Measurements from ENCODE around the gene SMIM5.

The SMIM5 gene

DNA sequence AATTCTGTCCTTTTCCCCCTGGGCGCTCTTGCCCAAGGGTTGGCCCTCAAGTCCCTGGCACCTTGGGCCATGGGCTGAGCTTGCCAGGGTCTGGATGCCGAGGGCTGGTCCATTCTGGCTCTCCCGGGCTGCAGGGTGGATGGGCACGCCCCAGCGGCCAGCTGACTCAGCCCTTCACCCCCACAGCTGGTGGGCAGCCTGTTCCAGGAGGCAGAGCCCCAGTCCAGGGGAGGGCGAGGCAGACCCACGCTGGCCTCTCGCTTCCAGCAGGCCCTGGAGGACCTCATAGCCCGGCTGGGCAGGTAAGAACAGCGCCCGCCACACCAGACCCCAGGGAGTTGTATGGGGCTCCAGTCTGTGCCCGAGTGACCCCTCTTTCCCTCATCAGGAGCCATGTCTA, 30.6 kb upstream of the SMIM5 start:
- in situ Hi-C loops (cut with MboI; ENCODE audit: low sequenced_read_pairs), result no loop called here

DNA sequence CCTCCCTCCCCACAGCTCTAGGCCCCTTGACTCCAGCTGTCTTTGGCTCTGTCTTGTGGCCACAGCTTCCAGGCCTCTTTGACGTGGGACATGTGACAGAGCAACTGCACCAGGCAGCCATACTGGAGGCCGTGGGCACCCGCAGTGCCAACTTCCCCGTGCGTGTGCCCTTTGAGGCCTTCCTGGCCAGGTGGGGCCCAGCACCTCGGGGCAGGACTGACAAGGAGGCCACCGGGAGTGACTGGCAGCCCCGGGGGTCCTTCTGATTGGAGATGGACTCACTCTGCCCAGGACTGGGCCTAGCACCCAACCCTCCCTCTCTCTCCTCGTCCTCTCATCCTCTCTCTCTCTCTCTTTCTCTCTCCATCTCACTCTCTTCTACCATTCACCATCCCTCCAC, 30.1 kb upstream of the SMIM5 start:
- in situ Hi-C loops (cut with MboI; ENCODE audit: low sequenced_read_pairs), result no loop called here

DNA sequence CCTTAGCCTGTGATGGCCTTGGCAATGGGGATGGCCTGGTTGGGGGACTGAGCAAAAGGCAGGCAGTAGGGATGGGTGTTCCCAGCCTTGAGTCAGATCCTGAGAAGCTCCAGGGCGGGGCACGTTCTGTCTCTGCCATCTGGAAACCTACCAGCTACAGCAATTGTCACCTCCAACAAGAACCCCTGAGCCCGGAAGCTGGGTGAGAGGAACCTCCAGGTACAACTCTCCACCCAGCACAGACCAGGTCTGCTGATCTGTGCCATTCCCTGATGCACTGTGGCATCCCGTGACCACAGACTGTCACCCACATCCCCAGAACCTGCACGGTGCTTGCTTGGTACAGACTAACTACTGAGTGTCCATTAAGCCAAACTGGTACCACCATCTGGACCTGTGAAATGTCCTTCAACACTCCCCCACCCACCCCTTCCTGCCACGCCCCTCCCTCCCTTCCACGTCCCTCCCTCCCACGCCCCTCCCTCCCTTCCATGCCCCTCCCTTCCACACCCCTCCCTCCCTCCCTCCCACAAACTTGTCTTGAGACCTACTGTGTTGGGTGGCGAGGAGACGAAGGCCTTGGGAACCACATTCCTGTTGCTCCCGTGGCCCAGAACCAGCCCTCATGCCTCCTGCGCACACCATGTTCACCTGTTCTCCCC, 29.1 kb upstream of the SMIM5 start:
- in situ Hi-C loops (cut with MboI; ENCODE audit: low sequenced_read_pairs), result no loop called here

DNA sequence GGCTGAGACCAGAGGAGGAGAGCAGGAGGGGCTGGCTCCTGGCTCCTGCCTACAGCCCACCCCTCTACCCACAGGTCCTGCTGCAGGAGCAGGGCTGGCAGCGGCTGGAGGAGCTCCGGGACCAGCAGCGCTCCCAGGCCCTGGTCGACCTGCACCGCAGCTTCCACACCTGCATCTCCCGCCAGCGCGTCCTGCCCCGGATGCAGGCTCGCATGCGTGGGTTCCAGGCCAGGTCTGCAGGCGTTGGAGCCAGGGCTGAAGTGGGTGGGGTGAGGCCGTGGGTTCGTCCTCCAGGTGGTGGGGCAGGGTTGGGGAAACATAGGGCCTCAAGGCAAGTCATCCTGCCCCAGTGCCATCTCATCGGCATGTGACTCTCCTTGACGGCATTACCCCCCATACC, 27.4 kb upstream of the SMIM5 start:
- in situ Hi-C loops (cut with MboI; ENCODE audit: low sequenced_read_pairs), result no loop called here

DNA sequence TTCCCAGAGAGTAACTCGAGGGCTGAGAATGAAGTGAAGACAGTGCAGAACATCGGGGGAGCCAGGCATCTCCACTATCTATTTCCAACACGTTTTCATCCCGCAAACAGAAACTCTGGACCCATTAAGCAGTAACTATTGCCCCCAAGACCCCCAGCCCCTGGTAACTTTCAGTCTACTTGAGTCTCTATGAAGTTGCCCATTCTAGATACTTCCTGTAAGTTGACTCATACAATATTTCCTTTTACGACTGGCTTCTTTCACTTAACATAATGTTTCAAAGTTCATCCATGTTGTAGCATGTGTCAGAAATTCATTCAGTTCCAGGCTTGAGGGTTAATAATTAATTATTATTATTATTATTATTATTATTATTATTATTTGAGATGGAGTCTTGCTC, 26.1 kb upstream of the SMIM5 start:
- in situ Hi-C loops (cut with MboI; ENCODE audit: low sequenced_read_pairs), result no loop called here

DNA sequence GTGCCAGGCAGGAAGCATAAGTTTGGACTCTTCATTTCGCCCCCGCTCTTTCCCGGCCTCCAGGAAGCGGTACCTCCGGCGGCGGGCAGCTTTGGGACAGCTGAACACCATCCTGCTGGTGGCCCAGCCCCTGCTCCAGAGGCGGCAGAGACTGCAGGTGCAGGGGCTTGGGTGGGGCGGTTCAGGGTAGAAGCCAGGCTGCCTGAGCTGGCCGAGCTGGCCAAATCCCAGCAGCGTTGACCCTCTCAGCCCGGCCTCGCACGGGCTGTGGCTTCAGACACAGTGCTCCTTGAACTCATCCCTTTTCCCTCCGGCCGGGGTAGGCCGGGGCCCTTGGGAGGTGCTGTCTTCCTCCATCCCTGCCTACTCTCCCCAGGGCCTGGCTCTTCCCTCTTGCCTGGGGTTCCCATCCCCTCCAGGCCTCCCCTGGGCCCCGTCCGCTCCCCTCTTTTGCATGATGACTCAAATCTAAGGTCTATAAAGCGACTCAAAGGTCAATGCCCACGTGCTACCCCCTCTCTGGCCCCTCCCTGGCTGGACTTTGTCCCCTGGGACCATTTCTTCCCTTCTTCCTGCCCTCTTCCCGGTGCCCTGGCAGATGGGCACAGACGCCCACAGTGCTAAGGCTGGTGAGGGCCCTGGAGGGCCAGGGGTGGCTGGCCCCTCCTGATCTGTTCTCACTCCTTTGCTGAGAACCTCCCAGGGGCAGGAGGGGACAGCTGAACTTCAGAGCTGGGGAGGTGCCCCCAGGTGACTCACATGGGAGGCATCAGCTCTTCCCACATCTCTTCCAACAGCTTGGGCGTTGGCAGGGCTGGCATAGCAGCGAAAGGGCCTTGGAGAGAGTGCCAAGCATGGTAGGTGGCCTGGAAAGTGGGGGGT, 22.9 kb upstream of the SMIM5 start:
- in situ Hi-C loops (cut with MboI; ENCODE audit: low sequenced_read_pairs), result no loop called here

DNA sequence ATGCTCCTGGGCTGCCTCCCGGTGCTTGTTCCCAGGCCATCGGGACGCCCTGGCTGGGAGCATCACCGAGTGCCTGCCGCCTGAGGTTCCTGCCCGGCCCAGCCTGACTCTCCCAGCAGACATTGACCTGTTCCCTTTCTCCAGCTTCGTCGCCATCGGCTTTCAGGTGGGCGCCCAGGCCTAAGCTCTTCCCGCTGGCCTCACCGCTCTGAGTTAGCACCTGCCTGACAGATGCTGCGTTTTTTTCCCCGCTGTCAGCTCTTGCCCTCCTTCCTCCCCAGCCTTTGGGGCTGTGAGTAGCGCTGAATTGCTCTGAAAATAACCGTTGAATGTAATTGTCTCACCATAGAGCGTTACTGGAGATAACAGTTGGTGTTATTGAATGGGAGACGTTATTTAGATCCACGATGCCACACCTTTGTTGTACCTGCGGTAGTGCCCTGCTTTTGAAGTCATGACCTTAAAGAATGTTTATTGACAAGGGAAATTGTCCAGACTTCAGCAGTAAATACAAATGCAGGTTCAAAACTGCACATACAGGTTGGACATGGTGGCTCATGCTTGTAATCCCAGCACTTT, 21.3 kb upstream of the SMIM5 start:
- in situ Hi-C loops (cut with MboI; ENCODE audit: low sequenced_read_pairs), result no loop called here

DNA sequence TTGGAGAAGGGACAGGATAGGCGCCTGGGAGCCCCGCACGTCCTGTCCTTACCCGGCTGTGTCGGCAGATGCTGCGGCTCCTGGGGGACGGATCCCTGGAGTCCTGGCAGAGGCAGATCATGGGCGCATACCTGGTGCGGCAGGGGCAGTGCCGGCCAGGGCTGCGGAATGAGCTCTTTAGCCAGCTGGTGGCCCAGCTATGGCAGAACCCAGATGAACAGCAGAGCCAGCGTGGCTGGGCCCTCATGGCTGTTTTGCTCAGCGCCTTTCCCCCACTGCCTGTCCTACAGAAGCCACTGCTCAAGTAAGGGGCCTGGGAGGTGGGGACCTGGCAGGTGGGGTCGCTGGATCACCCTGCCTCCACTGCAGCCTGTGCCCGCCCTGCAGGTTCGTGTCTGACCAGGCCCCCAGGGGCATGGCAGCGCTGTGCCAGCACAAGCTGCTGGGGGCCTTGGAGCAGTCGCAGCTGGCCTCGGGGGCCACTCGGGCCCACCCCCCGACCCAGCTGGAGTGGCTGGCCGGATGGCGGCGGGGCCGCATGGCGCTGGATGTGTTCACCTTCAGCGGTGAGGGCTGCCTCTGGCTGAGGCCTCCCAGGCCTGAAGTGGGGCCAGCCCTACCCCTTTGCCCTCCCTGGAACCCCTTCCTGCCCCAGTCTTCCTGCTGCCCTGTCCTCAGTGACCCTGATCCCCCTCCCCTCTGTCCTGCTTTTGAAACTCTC, 20.2 kb upstream of the SMIM5 start:
- in situ Hi-C loops (cut with MboI; ENCODE audit: low sequenced_read_pairs), result no loop called here

DNA sequence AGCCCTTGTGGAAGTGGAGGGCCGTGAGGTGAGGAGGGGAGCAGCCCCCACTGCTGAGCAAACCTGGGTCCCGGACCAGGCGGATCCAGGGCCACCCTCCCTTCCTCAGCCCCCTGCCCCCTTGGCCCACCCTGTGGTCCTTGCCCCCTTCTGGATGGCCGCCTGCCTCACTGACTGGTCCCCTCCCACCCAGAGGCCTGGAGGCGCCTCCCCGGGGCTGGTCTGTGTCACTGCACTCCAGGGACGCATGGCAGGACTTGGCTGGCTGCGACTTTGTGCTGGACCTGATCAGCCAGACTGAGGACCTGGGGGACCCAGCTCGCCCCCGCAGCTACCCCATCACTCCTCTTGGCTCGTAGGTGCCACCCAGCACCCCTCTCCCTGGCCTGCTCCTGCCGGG, 19.2 kb upstream of the SMIM5 start:
- in situ Hi-C loops (cut with MboI; ENCODE audit: low sequenced_read_pairs), result no loop called here

DNA sequence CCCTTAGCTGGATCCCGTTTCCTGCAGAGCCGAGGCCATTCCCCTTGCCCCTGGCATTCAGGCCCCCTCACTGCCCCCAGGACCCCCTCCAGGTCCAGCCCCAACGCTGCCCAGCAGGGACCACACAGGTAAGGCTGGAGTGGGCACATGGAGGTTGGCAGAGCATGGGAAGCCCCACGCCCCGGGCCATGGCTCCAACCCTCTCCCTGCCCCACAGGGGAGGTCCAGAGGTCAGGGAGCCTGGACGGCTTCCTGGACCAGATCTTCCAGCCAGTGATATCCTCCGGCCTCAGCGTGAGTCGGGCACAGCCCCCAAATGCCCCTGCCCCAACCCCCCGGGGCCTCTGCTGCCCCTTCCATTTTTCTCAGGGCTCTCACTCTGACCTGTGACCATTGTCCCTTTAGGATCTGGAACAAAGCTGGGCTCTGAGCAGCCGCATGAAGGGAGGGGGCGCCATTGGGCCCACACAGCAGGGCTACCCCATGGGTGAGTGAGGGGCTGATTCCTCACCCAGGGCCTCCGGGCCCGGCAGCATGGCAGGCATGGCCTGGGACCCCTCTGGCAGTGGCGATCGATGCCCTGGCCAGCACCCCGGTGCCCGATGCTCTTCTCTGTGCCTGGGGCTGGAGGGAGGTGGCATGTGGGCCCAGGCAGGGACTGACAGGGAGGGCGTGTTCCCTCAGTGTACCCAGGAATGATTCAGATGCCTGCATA, 18.5 kb upstream of the SMIM5 start:
- in situ Hi-C loops (cut with MboI; ENCODE audit: low sequenced_read_pairs), result no loop called here

DNA sequence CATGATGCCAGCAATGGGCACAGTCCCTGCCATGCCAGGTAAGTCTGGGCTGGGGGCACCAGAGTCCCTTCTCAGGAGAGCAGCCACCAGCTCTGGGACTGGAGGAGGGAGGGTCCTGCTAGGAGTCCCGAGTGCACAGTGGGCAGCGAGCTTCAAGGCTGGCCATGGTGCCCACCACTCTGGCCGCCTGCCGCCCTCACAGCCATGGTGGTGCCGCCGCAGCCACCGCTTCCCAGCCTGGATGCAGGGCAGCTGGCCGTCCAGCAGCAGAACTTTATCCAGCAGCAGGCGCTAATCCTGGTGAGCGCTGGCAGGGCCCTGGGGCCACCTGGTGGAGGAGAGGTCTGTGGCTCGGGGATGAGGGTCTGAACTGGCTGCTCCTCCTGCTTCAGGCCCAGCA, 17.9 kb upstream of the SMIM5 start:
- in situ Hi-C loops (cut with MboI; ENCODE audit: low sequenced_read_pairs), result no loop called here

DNA sequence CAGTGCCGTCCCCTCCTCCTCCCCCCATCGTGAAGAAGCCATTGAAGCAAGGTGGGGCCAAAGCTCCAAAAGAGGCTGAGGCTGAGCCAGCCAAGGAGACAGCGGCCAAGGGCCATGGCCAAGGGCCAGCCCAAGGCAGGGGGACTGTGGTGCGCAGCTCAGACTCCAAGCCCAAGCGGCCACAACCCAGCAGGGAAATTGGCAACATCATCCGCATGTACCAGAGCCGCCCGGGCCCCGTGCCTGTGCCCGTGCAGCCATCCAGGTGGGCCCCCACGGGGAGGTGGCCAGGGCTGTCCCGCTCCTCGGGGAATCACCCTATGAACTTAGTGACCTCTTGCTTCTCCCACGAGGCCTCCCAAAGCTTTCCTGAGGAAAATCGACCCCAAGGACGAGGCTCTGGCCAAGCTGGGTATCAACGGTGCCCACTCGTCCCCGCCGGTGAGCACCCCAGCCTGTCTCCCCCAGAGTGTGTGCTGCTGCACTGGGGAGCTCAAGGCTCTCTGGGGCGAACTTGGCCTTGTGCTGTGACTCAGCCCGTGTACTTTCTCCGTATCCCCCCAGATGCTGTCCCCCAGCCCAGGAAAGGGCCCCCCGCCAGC, 16.6 kb upstream of the SMIM5 start:
- in situ Hi-C loops (cut with MboI; ENCODE audit: low sequenced_read_pairs), result no loop called here

DNA sequence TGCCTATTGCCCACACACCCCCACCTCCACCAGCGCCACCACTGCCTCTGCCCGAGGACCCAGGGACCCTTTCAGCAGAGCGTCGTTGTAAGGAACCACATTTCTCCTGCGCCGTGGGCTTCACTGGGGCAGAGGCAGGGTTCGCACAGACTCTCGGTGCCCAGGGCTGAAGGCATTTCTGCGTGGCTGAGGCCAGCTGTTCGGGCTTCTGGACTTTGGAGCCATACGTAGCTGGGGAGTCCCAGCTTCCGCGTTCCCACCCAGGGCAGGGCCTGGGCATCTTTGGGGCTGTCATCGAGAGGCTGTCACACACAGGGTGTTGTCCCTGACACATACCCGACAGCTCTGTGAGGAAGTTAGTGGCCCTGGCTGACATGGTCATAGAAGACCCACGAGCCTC, 16.0 kb upstream of the SMIM5 start:
- in situ Hi-C loops (cut with MboI; ENCODE audit: low sequenced_read_pairs), result no loop called here

DNA sequence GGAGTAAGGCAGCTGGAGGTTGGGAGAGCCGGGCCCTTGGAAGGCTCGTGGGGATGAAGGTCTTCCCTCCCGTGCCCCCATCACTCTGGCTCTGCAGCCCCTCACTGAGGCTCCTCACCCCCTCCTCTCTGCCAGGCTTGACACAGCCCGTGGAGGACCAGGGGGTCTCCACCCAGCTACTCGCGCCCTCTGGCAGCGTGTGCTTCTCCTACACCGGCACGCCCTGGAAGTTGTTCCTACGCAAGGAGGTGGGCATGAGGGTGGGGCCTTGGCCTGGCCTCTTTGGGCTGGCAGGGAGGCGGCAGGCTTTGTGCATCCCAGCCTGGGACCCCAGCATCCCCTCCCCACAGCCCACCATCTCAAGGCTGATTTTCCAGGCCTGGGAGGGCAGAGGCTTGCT, 15.6 kb upstream of the SMIM5 start:
- in situ Hi-C loops (cut with MboI; ENCODE audit: low sequenced_read_pairs), result no loop called here

DNA sequence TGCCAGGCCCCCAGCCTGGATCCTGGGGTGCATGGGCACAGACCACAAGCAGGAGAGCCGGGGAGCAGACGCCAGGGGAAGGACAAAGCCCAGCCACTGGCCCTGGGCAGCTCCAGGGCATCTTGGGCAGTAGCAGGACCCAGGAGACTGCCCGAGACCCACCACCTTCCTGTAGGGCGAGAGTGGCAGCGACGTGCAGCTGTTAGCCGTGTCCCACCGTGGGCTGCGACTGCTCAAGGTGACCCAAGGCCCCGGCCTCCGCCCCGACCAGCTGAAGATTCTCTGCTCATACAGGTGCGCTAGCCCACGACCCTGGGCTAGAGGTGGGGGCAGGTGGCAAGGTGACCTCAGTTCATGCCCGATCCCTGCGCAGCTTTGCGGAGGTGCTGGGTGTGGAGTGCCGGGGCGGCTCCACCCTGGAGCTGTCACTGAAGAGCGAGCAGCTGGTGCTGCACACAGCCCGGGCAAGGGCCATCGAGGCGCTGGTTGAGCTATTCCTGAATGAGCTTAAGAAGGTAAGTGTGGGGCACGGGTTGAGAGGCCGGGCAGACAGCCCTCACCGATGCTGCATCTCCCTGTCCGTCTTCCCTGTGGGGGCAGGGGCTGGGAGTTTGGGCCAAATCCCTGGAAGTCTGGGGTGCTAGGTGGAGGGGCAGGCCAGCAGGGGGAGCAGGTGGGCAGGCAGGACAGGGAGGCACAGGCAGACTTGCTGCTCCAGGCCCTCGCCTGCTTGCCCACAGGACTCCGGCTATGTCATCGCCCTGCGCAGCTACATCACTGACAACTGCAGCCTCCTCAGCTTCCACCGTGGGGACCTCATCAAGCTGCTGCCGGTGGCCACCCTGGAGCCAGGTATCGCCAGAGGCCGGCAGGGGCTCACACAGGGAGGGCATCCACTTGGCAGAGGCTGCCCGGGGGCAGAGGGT, 13.5 kb upstream of the SMIM5 start:
- in situ Hi-C loops (cut with MboI; ENCODE audit: low sequenced_read_pairs), result no loop called here

DNA sequence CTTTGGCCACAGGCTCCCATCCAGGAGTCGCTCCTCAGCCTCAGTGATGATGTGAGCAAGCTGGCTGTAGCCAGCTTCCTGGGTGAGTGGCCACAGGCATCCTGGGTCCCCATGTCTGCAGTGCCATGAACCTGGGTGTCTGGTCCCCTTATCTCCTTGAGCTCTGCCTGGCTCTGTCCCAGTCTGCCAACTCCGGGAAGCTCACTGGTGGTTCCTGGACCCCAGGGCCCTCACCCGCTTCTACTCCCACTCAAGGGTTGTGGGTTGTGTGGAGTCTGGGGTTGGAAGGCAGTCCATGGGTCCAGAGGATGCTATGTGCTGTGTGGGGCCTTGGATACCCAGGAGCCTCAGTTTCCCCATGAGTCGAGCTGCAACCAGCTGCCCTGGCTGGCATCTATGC, 11.7 kb upstream of the SMIM5 start:
- in situ Hi-C loops (cut with MboI; ENCODE audit: low sequenced_read_pairs), result no loop called here

DNA sequence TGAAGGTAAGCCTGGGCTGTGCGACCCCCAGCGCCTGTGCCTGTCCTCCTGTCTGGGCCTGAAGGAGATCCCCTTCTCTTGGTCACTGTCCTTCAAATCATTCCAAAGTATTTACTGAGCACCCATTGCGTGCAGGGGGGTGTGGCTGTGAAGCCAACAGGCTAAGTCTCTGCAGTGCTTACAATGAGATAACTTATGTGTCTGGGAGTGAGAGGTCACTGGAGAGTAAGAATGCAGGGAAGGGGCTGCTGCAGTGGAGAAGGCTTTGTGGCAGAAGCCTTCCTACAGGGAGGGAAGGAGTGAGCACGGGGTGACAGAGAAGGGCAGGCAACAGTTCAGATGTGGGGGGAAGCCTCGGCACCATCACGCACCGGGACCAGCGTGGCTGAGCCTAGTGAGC, 11.2 kb upstream of the SMIM5 start:
- in situ Hi-C loops (cut with MboI; ENCODE audit: low sequenced_read_pairs), result no loop called here

DNA sequence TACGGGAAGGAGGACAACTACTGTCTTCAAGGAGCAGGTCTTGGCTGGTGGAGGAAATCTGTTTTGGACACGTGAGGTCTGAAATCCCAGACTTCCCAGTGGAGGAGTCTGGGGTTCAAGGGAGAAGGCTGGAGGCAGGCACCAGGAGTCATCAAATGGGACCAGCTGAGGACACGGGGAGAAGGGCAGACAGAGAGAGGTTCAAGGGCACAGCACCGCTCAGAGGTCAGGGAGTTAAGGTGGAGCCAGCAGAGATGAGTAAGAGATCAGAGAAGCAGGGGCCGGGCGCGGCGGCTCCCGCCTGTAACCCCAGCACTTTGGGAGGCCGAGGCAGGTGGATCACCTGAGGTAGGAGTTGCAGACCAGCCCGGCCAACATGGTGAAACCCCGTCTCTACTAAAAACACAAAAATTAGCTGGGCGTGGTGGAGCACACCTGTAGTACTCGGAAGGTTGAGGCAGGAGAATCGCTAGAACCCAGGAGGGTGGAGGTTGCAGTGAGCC, 10.4 kb upstream of the SMIM5 start:
- in situ Hi-C loops (cut with MboI; ENCODE audit: low sequenced_read_pairs), result no loop called here

DNA sequence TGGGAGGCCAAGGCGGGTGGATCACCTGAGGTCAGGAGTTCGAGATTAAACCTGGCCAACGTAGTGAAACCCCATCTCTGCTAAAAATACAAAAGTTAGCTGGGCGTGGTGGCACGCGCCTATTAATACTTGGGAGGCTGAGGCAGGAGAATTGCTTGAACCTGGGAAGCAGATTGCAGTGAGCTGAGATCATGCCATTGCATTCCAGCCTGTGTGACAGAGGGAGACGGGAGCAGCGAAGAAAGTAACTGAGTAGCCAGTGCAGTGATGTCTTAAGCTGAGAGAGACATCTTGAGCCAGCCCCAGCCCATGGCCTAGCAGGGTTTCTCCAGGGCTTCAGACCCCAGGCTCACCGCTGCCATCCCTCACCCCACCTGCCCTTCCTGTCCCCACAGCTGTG, 9.8 kb upstream of the SMIM5 start:
- in situ Hi-C loops (cut with MboI; ENCODE audit: low sequenced_read_pairs), result no loop called here

Data from HL-60/S4 (cell line).